ENCODE measurements around the gene GTF3C1.

GRCh38 chr16:27434141-27435051, 115.3 kb downstream of the GTF3C1 start:
- TF ChIP-seq EZH2 (IDR thresholded peaks at IDR 0.05; ENCODE audit: insufficient read depth, poor library complexity, severe bottlenecking) (no peak), EZH2phosphoT487 (IDR thresholded peaks at IDR 0.05; ENCODE audit: insufficient read depth, low read depth) (no peak)
